Esophagus muscularis mucosa (tissue), 3 donors: Measurements from ENCODE around the gene EEF1A1.

Experiments
- POLR2A ChIP-seq: fragments of 450-650 bp; IDR thresholded peaks from one replicate; pipeline ENCODE4 v1.6.1; 2017; ENCODE audit warnings: antibody characterized with exemption, moderate library complexity, mild to moderate bottlenecking, low read depth
- TF ChIP-seq, protein P1 (sequence below), 3 experiments: fragments of 200-600 bp in 2 of 3; fragments of 450-650 bp in 1 of 3; sonication (generic) in 2 of 3; IDR thresholded peaks; one replicate each; pipeline ENCODE4 v1.5.1; 2017 to 2019; ENCODE audit warnings: antibody characterized with exemption in 3 of 3, mild to moderate bottlenecking in 2 of 3, moderate library complexity in 1 of 3

- TF ChIP-seq, protein P1, sequence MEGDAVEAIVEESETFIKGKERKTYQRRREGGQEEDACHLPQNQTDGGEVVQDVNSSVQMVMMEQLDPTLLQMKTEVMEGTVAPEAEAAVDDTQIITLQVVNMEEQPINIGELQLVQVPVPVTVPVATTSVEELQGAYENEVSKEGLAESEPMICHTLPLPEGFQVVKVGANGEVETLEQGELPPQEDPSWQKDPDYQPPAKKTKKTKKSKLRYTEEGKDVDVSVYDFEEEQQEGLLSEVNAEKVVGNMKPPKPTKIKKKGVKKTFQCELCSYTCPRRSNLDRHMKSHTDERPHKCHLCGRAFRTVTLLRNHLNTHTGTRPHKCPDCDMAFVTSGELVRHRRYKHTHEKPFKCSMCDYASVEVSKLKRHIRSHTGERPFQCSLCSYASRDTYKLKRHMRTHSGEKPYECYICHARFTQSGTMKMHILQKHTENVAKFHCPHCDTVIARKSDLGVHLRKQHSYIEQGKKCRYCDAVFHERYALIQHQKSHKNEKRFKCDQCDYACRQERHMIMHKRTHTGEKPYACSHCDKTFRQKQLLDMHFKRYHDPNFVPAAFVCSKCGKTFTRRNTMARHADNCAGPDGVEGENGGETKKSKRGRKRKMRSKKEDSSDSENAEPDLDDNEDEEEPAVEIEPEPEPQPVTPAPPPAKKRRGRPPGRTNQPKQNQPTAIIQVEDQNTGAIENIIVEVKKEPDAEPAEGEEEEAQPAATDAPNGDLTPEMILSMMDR (IDR thresholded peaks at IDR 0.05): no peak
- TF ChIP-seq POLR2A: no peak
Observed at GRCh38 chr6:73542891-73543290, 22.1 kb upstream of the EEF1A1 start.
